GM18909 (cell line): ENCODE data around the gene TMED7.

Experiments used
- ATAC-seq: cut with Tn5 transposase; IDR thresholded peaks from one replicate; pipeline ENCODE4 v1.9.1; 2021; ENCODE audit warnings: mild to moderate bottlenecking; ENCODE audit not compliant: unreplicated experiment, poor library complexity

The TMED7 gene

GRCh38 chr5:115629903-115630302, 4.1 kb upstream of the TMED7 start:
- no peak for ATAC-seq

- no peak for ATAC-seq
These were observed 1.5 kb upstream of the TMED7 start for GRCh38 chr5:115627295-115627865.

DNA sequence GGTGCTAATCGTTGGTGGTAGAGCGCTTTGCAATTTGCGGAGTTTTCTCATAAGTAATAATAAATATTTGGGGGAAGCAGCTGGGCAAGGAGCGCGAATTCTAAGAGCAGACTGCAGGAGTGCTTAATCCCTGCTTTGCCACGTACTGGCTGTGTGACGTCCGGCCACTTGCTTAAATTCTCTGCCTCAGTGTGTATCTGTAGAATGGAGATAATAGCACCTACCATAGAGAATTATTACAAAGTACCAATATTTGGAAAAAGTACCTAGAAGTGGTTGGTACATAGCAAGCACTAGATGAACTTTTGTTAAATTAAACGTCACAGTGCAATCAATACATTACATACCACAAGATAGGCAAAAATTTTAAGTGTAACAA, 598 bp upstream of the TMED7 start:
- peak; percentile 37 for ATAC-seq

- no peak for ATAC-seq
These were observed 842 bp downstream of the TMED7 start for GRCh38 chr5:115624994-115625393.

DNA sequence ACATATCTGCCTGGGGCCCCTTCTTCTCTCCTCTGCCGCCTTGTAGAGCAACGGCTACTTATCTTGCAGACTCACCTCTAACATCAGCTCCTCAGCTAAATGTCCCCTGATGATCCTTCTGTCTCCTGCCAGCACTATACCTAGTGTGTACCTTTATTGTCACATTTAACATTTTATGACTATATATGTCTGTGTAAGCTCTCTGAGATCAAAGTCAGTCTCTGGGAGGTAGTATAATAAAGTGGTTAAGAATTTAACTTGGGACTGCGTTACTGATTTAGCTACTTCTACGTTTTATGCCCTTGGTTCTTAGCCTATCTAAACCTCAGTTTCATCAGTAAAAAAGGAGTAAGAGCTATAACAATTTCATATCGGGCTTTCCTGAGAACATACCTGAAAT, 2.2 kb downstream of the TMED7 start:
- ATAC-seq, result no peak

DNA sequence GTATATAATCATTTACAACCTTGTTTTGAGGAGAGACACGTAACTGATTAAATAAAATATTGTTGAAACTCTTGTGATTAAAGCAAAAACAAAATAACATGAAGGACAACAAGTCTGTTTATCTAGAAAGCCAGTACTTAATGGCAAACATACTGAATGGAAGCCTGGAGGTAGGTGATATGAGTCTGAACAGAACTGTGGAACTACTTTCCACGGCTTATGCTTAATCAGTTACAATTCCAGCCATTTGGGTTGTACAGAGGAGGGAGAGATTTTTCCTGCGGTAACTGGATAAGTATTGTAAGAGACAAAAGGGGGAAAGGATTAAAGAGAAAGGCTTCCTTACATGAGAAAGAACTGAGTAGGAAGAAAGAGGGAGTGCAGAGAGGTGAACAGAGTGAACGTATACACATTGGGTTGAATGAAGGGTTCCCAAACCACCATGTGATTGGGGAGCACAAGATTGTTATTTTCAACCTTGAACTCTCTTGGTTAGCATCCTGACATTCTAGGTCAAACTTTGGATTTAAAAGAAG, 4.4 kb downstream of the TMED7 start:
- ATAC-seq, result no peak

- no peak for ATAC-seq
These were observed 8.9 kb downstream of the TMED7 start for GRCh38 chr5:115616892-115617291.

DNA sequence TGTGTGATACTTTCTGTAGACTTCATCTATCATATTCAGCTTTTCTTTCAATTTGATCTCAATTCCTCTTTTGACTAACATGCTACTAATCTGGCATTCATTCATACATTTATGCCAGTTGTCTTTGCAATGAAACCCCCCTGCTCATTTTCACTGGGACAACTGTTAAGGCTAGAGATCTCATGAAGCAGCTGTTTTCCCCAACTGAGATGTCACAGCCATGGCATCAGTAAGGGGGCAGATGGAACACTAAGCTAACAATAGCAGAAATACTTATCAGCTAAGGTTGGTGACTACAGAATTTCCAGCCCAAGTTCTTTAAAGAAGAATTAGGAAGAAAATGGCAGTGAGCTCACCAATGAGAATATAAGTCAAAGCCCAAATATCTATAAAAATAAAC, 9.4 kb downstream of the TMED7 start:
- no peak for ATAC-seq

DNA sequence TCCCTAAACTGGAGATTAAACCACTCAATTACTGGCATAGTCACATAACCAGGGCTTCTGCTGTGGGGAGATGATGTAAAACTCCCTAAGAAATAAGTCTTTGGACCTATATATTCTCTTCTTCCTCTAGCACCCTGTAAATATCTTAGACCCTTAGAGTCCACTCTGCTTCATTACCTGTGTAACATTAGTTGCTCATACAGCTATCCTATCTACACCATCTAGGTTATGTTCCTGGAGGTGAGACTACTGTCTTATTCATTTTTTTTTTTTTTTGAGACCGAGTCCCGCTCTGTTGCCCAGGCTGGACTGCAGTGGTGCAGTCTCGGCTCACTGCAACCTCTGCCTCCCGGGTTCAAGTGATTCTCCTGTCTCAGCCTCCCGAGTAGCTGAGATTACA, 14.0 kb downstream of the TMED7 start:
- no peak for ATAC-seq

DNA sequence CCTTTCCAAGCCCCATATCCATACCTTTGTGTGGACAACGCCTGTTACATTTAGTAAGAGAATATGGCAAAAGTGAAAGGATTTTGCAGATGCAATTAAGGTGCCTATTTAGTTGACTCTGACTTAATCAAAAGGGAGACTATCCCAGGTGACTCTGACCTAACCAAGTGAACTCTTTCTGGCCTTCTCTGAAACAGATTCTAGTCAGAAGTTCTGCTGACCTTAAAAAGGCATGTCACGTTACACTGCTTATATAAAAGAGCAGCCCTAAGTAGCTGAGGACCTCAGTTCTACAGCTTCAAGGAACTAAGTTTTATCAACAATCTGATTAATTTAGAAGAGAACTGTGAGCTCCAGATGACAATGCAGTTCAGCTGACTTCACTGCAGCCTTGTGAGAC, 17.9 kb downstream of the TMED7 start:
- ATAC-seq, result no peak

- ATAC-seq, result no peak
These were observed 20.4 kb downstream of the TMED7 start for GRCh38 chr5:115605436-115605835.

- peak; percentile 17 for ATAC-seq
These were observed 23.2 kb downstream of the TMED7 start for GRCh38 chr5:115602591-115603125.

GRCh38 chr5:115601701-115602590, 23.9 kb downstream of the TMED7 start, which contains the start of gene TICAM2:
TSS of gene TICAM2 (minus strand) at chr5:115602479. CDS start at chr5:115581256, 21,223 bp downstream.
- peak; percentile 79 for ATAC-seq

GRCh38 chr5:115600766-115601165, 25.1 kb downstream of the TMED7 start:
- no peak for ATAC-seq

GRCh38 chr5:115599924-115600323, 25.9 kb downstream of the TMED7 start:
- ATAC-seq, result no peak

GRCh38 chr5:115599502-115599901, 26.3 kb downstream of the TMED7 start:
- ATAC-seq, result peak; percentile 39

DNA sequence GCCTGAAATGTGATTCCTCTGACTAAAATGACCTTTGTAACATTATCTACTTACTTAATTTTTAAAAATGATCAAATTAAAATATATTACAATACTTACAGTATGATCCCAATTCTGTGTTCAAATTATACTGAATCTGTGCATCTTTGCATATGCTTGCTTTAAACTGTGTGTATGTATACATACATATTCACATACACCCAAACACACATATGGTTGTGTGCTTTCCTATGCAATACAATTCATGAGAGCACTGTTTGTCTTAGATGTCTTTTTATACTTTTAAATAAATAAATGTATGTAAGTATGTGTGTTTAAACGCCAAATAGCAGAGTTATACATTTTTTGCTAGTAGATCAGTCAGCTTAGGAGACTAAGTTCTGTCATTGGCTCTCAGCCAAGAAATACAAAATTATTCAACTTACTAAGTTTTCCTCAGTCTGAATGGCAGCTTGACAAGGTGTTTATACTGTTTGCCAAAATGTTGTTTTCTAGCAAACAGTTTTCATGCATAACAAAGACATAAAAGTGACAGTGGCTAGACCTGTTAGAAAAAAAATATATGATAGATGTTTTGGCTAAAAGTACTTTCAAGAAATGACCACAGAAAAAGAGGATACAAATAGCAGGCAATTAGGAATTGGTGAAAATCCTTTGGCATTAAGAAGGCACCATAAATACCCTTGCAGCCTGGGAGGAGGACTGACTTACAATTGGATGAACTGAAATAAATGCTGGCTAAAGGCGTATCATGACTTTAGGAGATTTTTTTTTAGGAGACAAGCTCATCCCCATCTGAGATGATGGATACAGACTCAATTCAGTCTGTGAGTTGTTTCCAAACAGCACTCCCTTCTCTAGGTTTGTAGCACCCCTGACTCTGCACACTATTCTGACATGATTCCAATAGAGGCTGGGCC, 31.4 kb downstream of the TMED7 start:
- no peak for ATAC-seq

DNA sequence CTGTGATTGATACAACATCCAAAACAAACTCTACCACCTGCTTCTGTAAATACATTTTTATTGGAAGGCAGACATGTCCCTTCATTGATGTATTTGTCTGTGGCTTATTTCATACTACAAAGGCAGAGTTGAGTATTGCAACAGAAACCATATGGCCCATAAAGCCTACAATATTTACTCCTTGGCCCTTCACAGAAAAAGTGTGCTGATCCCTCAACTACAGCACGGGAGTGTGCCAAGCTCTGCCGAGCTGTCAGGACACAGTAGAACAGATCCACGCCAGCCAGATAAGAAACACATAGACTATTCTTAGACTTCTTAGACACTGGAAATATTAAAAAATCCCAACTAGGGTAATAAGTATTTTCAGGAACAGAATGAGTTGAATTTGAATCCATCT, 36.8 kb downstream of the TMED7 start:
- no peak for ATAC-seq

- no peak for ATAC-seq
These were observed 37.2 kb downstream of the TMED7 start for GRCh38 chr5:115588640-115589039.

DNA sequence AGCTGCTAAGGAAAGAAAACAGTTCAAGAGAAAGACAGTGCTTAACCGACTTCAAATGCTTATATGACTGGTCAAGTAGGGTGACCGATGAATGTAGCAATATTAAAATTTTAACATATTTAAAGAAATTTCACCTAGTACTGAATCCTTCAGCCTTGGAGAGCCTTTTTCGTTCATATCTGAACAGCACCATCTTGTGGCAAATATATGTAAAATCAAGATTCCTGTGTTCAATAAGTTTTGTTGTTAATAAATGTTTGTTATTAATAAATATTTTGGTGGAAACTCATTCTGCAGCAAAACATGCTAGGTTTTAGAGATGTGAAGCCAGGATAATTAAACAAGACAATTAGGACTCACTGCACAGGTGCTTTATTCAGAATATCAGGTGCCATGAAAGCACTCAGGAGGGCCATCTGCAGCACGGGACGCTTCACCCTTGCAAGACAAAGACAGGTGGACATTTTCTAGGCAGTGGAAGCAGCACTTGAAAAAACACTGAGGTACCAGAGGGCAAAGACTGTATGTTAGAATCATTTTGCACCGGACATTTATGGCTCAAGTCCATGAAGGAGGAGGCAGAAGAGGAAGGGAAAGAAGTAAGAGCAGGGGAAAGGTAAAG, 39.2 kb downstream of the TMED7 start:
- peak; percentile 46 for ATAC-seq
